ENCODE results near the gene TIGD7. TPM values are rescaled to one million over a fixed set of nuclear protein-coding genes. Genes with fewer than 3 reads are reported as not detected.

The TIGD7 gene
- total and polyA plus RNA-seq, 2 of the 8 experiments (the other 6 are each of a cell fraction or from before 2014, with no cell fraction given), result 3.0 to 8.9 TPM

DNA sequence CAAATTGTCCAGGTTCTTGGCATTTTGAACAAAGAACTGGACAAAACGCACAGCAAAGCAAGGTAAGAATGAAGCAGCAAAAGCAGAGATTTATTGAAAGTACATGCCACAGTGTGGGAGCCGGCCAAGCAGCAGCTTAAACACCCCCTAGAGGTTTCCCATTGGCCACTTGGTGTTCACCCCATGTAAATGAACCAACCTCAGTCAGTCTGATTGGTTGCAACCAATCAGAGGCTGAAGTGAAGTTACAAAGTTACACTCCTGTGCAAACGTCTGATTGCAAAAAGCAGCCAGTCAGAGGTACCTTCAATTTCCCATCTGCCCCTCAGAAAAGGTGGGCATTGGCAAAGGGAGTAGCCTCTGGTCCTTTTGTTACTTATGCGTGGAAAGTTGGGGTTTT lies 30.7 kb downstream of the TIGD7 start (continued):
- TF ChIP-seq, protein P1, sequence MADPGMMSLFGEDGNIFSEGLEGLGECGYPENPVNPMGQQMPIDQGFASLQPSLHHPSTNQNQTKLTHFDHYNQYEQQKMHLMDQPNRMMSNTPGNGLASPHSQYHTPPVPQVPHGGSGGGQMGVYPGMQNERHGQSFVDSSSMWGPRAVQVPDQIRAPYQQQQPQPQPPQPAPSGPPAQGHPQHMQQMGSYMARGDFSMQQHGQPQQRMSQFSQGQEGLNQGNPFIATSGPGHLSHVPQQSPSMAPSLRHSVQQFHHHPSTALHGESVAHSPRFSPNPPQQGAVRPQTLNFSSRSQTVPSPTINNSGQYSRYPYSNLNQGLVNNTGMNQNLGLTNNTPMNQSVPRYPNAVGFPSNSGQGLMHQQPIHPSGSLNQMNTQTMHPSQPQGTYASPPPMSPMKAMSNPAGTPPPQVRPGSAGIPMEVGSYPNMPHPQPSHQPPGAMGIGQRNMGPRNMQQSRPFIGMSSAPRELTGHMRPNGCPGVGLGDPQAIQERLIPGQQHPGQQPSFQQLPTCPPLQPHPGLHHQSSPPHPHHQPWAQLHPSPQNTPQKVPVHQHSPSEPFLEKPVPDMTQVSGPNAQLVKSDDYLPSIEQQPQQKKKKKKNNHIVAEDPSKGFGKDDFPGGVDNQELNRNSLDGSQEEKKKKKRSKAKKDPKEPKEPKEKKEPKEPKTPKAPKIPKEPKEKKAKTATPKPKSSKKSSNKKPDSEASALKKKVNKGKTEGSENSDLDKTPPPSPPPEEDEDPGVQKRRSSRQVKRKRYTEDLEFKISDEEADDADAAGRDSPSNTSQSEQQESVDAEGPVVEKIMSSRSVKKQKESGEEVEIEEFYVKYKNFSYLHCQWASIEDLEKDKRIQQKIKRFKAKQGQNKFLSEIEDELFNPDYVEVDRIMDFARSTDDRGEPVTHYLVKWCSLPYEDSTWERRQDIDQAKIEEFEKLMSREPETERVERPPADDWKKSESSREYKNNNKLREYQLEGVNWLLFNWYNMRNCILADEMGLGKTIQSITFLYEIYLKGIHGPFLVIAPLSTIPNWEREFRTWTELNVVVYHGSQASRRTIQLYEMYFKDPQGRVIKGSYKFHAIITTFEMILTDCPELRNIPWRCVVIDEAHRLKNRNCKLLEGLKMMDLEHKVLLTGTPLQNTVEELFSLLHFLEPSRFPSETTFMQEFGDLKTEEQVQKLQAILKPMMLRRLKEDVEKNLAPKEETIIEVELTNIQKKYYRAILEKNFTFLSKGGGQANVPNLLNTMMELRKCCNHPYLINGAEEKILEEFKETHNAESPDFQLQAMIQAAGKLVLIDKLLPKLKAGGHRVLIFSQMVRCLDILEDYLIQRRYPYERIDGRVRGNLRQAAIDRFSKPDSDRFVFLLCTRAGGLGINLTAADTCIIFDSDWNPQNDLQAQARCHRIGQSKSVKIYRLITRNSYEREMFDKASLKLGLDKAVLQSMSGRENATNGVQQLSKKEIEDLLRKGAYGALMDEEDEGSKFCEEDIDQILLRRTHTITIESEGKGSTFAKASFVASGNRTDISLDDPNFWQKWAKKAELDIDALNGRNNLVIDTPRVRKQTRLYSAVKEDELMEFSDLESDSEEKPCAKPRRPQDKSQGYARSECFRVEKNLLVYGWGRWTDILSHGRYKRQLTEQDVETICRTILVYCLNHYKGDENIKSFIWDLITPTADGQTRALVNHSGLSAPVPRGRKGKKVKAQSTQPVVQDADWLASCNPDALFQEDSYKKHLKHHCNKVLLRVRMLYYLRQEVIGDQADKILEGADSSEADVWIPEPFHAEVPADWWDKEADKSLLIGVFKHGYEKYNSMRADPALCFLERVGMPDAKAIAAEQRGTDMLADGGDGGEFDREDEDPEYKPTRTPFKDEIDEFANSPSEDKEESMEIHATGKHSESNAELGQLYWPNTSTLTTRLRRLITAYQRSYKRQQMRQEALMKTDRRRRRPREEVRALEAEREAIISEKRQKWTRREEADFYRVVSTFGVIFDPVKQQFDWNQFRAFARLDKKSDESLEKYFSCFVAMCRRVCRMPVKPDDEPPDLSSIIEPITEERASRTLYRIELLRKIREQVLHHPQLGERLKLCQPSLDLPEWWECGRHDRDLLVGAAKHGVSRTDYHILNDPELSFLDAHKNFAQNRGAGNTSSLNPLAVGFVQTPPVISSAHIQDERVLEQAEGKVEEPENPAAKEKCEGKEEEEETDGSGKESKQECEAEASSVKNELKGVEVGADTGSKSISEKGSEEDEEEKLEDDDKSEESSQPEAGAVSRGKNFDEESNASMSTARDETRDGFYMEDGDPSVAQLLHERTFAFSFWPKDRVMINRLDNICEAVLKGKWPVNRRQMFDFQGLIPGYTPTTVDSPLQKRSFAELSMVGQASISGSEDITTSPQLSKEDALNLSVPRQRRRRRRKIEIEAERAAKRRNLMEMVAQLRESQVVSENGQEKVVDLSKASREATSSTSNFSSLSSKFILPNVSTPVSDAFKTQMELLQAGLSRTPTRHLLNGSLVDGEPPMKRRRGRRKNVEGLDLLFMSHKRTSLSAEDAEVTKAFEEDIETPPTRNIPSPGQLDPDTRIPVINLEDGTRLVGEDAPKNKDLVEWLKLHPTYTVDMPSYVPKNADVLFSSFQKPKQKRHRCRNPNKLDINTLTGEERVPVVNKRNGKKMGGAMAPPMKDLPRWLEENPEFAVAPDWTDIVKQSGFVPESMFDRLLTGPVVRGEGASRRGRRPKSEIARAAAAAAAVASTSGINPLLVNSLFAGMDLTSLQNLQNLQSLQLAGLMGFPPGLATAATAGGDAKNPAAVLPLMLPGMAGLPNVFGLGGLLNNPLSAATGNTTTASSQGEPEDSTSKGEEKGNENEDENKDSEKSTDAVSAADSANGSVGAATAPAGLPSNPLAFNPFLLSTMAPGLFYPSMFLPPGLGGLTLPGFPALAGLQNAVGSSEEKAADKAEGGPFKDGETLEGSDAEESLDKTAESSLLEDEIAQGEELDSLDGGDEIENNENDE (IDR thresholded peaks at IDR 0.05; ENCODE audit: insufficient replicate concordance, low read length), result no peak
- TF ChIP-seq CBX5 (IDR thresholded peaks at IDR 0.05; ENCODE audit: low read depth, low read length) (no peak), TCF12 (IDR thresholded peaks at IDR 0.05; ENCODE audit: low read depth, low read length) (no peak), SIN3A (conservative IDR thresholded peaks at IDR 0.05 in 1 of 2, IDR thresholded peaks at IDR 0.05 in 1 of 2; ENCODE audit: low read depth in 1 of 2, low read length in 2 of 2) (no peak), SRF (IDR thresholded peaks at IDR 0.05; ENCODE audit: low read depth, low read length) (no peak), RXRA (IDR thresholded peaks at IDR 0.05; ENCODE audit: insufficient read depth, low read depth, low read length) (no peak)
- TF ChIP-seq, protein P2, sequence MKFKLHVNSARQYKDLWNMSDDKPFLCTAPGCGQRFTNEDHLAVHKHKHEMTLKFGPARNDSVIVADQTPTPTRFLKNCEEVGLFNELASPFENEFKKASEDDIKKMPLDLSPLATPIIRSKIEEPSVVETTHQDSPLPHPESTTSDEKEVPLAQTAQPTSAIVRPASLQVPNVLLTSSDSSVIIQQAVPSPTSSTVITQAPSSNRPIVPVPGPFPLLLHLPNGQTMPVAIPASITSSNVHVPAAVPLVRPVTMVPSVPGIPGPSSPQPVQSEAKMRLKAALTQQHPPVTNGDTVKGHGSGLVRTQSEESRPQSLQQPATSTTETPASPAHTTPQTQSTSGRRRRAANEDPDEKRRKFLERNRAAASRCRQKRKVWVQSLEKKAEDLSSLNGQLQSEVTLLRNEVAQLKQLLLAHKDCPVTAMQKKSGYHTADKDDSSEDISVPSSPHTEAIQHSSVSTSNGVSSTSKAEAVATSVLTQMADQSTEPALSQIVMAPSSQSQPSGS (IDR thresholded peaks at IDR 0.05; ENCODE audit: low read length), result no peak
